ENCODE measurements around the gene MISP3. TPM values are rescaled to one million over a fixed set of nuclear protein-coding genes. Genes with fewer than 3 reads are reported as not detected.

MISP3 gene
- 0.13 and 0.29 TPM in 2 replicates for total RNA-seq

DNA sequence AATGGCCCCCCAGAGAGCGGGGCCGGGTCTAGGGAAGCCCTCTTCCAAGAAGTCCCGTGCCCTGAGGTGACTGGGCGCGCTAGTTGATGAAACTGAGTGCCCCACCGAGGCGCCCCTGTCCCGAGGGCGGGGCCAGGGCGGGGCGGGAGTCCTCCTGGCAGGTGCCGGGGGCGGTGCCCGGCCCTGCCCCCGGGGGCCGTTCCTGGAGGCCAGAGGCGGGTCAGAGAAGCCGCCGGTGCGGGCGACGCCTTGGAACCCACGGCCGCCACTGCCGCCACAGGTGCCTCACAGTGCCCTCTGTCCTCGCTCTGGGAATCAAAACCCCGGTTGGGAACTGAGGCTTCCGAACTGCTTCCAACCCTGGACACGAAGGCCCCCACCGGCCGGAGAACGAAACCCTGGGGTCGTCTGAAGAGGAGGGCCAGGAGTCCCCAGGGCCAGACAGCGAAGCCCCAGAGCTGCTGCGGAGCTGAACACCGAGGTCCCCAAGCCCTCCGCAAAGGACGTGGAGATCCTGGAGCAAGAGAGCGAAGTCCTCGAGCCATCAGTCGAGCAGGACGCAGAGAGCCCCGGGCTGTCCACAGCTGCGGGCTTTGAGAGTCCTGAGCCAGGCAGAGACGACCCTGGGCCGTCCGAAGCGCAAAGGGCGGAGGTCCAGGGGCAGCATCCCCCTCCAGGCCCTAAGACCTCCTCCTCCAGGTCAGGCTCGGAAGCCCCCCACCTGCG, at the start of gene MISP3:
Gene MISP3 (plus strand): TSS at position 252 of the 726 bp plus-strand sequence. CDS start 524 bp downstream, outside the sequence.

GRCh38 chr19:14027856-14028450, 44.6 kb upstream of the MISP3 start, which contains the start of gene RLN3:
TSS of gene RLN3 (plus strand) at chr19:14028148. CDS start at chr19:14028205, 57 bp downstream.

DNA sequence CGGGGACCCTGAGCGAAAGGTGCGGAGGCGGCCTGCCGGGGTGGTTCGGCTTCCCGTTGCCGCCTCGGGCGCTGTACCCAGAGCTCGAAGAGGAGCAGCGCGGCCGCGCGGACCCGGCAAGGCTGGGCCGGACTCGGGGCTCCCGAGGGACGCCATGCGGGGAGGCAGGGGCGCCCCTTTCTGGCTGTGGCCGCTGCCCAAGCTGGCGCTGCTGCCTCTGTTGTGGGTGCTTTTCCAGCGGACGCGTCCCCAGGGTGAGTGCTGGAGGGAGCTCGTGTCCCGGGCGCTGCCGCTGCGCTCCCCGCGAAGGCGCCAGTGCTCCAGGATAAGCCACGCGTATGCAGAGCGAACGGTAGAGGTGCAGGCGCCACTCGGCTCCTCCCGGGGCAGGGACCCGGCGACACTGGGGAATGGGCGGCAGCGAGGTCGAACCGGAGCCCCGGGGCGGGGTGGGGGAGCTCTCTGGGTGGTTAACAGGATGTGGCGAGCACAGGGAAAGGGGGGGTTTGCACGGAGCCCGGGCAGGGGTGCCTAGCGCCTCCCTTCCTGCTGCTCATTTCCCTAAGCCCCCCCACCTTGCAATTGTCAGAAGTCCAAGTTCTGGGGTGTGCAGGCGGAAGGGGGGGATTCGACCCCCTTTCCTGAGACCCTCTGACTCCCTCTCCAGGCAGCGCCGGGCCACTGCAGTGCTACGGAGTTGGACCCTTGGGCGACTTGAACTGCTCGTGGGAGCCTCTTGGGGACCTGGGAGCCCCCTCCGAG, 40.7 kb upstream of the MISP3 start, which contains the start of gene IL27RA:
Gene IL27RA (plus strand): TSS at position 44 of the 762 bp plus-strand sequence. CDS start 111 bp downstream, at position 155.

GRCh38 chr19:14061751-14062557, 10.6 kb upstream of the MISP3 start, which contains the start of gene PALM3:
TSS of gene PALM3 (minus strand) at chr19:14062076. CDS start at chr19:14061980, 96 bp downstream.

GRCh38 chr19:14085309-14085995, 12.9 kb downstream of the MISP3 start, which contains the start of gene C19orf67:
TSS of gene C19orf67 (minus strand) at chr19:14085783. CDS start at chr19:14085627, 156 bp downstream.

GRCh38 chr19:14090509-14091080, 18.0 kb downstream of the MISP3 start, which contains the start of gene SAMD1:
TSS of gene SAMD1 (minus strand) at chr19:14090751.

DNA sequence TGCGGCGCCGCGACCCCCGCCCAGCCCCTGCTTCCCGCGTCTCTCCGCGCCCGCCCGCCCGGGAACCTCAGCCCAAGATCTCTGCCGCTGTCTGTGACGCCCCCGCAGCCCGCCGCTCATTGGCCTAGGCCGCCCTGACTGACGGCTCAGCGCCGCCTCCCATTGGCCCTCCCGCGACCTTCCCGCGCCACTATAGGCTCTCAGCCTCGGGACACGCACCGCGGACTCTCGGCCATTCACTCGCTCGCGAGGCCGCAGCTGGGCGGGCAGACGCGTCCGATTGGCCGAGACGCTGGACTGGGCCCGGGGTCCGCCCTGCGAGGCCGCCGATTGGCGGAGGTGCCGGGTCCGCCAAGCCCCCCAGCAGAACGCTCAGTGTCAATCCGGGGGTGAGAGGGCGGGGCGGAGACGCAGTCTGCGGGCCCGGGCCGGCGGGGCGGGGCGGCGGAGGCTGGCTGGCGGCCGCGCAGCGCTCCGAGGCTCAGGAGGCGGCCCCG, 45.1 kb downstream of the MISP3 start, which contains the start of gene PRKACA:
Gene PRKACA (minus strand): TSS at position 95 of the 497 bp plus-strand sequence. CDS start 215 bp downstream, outside the sequence.

Other genes starting within 250 kb of the MISP3 start
- not detected in 2 replicates for gene NANOS3, start 195.7 kb upstream of the MISP3 start, total RNA-seq
- gene BRME1, start 166.7 kb upstream of the MISP3 start, total RNA-seq, result 0.50 and 0.53 TPM in 2 replicates
- gene CC2D1A, start 166.6 kb upstream of the MISP3 start, total RNA-seq, result 15.7 and 18.5 TPM in 2 replicates
- gene PODNL1, start 134.4 kb upstream of the MISP3 start, total RNA-seq, result 0.22 and 0.53 TPM in 2 replicates
- 12.2 and 19.0 TPM in 2 replicates for gene DCAF15, start 120.3 kb upstream of the MISP3 start, total RNA-seq
- gene RFX1, start 66.5 kb upstream of the MISP3 start, total RNA-seq, result 3.2 and 6.5 TPM in 2 replicates
- gene RLN3, start 44.6 kb upstream of the MISP3 start, total RNA-seq, result not detected in 2 replicates
- gene IL27RA, start 41.0 kb upstream of the MISP3 start, total RNA-seq, result 3.3 and 8.5 TPM in 2 replicates
- 0.22 TPM in 1 of 2 replicates, not detected in the other for gene PALM3, start 10.7 kb upstream of the MISP3 start, total RNA-seq
- gene C19orf67, start 13.0 kb downstream of the MISP3 start, total RNA-seq, result not detected in 2 replicates
- 26.1 and 31.9 TPM in 2 replicates for gene SAMD1, start 18.0 kb downstream of the MISP3 start, total RNA-seq
- gene PRKACA, start 45.0 kb downstream of the MISP3 start, total RNA-seq, result 43.4 and 61.5 TPM in 2 replicates
- 22.9 and 31.4 TPM in 2 replicates for gene ASF1B, start 63.8 kb downstream of the MISP3 start, total RNA-seq
- gene ADGRL1, start 133.4 kb downstream of the MISP3 start, total RNA-seq, result 2.1 and 2.5 TPM in 2 replicates

Measured in thoracic aorta endothelial cell (primary cell).